A549 treated with AZD9567 at 1 μM for 4 hours (cell line): ENCODE data around the gene STK26. TPM values are rescaled to one million over a fixed set of nuclear protein-coding genes. Genes with fewer than 3 reads are reported as not detected.

Experiments
- total RNA-seq: library from RNA; stranded (reverse); fragments of 200-300 nt; extraction: Qiagen RNA extraction; gene quantifications from 5 replicates; pipeline ENCODE4 v1.2.3, GENCODE V29; 2022; ENCODE audit not compliant: insufficient read depth

Gene STK26
- total RNA-seq: 9.1 to 16.4 TPM (median 11.2 TPM) in 5 replicates

GRCh38 chrX:132022967-132023895 lies at the start of gene STK26:
Gene STK26, plus strand, starts transcription at chrX:132023302. Its CDS starts 316 bp downstream, at chrX:132023618.

Other genes starting within 250 kb of the STK26 start
- gene FRMD7, start 104.7 kb downstream of the STK26 start, total RNA-seq: not detected in 5 replicates
- gene RAP2C, start 196.1 kb downstream of the STK26 start, total RNA-seq: 22.4 to 39.7 TPM (median 24.8 TPM) in 5 replicates